Brain microvascular endothelial cell (primary cell): ENCODE data around the gene PGRMC2.
A peak's percentile ranks its signal among the peaks of the same experiment; 100 is the strongest.

Experiments
- DNase-seq: peaks from one replicate; pipeline ENCODE4 v3.0.0-alpha.2; 2020
- H3K27ac ChIP-seq: fragments of 250-450 bp; sonication (Bioruptor Pico); 2 replicates; pipeline ENCODE4 v1.5.1; 2020; ENCODE audit warnings: mild to moderate bottlenecking, moderate library complexity
- H3K27me3 ChIP-seq: fragments of 250-450 bp; sonication (Bioruptor Pico); replicated peaks from 2 replicates; pipeline ENCODE4 v1.5.1; 2020; ENCODE audit warnings: mild to moderate bottlenecking
- H3K36me3 ChIP-seq: fragments of 250-450 bp; sonication (Bioruptor Pico); replicated peaks from 2 replicates; pipeline ENCODE4 v1.5.1; 2020; ENCODE audit warnings: mild to moderate bottlenecking
- H3K4me3 ChIP-seq: 2 replicates; pipeline ENCODE4 v1.5.1; 2011; ENCODE audit warnings: low read depth, mild to moderate bottlenecking, control low read depth, low read length, moderate library complexity
- in situ Hi-C: cut with HindIII; loops from 2 replicates; pipeline ENCODE4 v1.10.0; 2017; ENCODE audit warnings: low sequenced_read_pairs, low pct_ligation_motif_present
- TF ChIP-seq, protein P1 (sequence below): IDR thresholded peaks from 2 replicates; pipeline ENCODE4 v1.5.1; 2011; ENCODE audit warnings: low read depth, mild to moderate bottlenecking, moderate library complexity, low read length, control low read depth, inconsistent platforms; ENCODE audit errors: missing control alignments

The PGRMC2 gene

GRCh38 chr4:128290526-128290925 is 2.9 kb upstream of the PGRMC2 start:
- TF ChIP-seq, protein P1, sequence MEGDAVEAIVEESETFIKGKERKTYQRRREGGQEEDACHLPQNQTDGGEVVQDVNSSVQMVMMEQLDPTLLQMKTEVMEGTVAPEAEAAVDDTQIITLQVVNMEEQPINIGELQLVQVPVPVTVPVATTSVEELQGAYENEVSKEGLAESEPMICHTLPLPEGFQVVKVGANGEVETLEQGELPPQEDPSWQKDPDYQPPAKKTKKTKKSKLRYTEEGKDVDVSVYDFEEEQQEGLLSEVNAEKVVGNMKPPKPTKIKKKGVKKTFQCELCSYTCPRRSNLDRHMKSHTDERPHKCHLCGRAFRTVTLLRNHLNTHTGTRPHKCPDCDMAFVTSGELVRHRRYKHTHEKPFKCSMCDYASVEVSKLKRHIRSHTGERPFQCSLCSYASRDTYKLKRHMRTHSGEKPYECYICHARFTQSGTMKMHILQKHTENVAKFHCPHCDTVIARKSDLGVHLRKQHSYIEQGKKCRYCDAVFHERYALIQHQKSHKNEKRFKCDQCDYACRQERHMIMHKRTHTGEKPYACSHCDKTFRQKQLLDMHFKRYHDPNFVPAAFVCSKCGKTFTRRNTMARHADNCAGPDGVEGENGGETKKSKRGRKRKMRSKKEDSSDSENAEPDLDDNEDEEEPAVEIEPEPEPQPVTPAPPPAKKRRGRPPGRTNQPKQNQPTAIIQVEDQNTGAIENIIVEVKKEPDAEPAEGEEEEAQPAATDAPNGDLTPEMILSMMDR = no peak
- no peak for DNase-seq
- H3K36me3 ChIP-seq = no peaks in the 10 kb centered on the region
- no peak overlapping the region for H3K27ac ChIP-seq
- in situ Hi-C loops = no loop called here
- H3K27me3 ChIP-seq = no peaks in the 10 kb centered on the region
- no peak overlapping the region for H3K4me3 ChIP-seq

DNA sequence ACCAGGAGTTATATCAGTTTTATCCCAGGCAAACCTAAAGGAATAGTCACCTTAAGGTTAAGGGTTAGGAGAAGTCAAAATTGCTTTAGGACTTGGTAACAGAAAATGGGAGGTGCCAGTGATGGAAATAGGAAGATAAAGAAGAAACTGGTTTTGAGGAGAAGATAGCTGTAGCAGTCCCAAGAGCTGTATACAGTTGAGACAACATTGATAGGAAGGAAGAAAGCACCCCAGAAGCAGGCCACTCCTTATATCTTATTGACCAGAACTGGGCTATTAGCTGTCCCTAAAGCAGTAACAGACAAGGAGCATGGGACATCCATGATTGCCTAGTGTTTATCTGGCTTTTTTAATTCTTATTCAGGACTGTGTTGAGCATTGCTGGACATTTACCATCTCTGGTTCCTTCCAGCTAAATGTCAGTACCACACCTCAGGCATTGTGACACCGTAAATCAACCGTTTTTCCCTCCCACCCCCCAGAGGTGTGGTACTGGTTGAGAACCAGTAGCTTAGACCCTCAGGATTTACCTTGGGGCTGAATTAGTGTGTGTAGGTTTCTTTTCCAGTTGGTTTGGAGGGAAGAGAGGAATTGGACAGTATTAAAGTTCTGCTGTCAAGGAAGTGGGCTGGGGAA is 2.0 kb upstream of the PGRMC2 start:
- H3K36me3 ChIP-seq = no peaks in the 10 kb centered on the region
- H3K27ac ChIP-seq = no peak overlapping the region
- no peak for DNase-seq
- no peak overlapping the region for H3K4me3 ChIP-seq
- TF ChIP-seq, protein P1 = no peak
- in situ Hi-C loops = no loop called here
- H3K27me3 ChIP-seq = no peaks in the 10 kb centered on the region

- Histone ChIP-seq H3K27ac (peak overlapping the region; percentile 92), H3K36me3 (peaks cover 2% of the 10 kb centered on the region), H3K4me3 (peak overlapping the region; percentile 85), H3K27me3 (no peaks in the 10 kb centered on the region)
- peak; percentile 46 for DNase-seq
- TF ChIP-seq, protein P1 = no peak
- in situ Hi-C loops = no loop called here
These were observed 1.1 kb upstream of the PGRMC2 start for GRCh38 chr4:128288689-128289106.

GRCh38 chr4:128287871-128288688 is 467 bp upstream of the PGRMC2 start:
- Histone ChIP-seq H3K36me3 (peaks cover 2% of the 10 kb centered on the region), H3K4me3 (peak overlapping the region; percentile 85), H3K27ac (peak overlapping the region; percentile 92), H3K27me3 (no peaks in the 10 kb centered on the region)
- peak; percentile 100 for DNase-seq
- TF ChIP-seq, protein P1 = peak; percentile 23
- in situ Hi-C loops = no loop called here

GRCh38 chr4:128286474-128287058 is 1.0 kb downstream of the PGRMC2 start:
- H3K27ac ChIP-seq = peak overlapping the region; percentile 92
- in situ Hi-C loops = no loop called here

More at GRCh38 chr4:128286474-128287058, 1.0 kb downstream of the PGRMC2 start:
- peak overlapping the region; percentile 85 for H3K4me3 ChIP-seq
- peaks cover 2% of the 10 kb centered on the region for H3K36me3 ChIP-seq
- no peak for DNase-seq
- no peaks in the 10 kb centered on the region for H3K27me3 ChIP-seq
- TF ChIP-seq, protein P1 = no peak
